ENCODE results near the gene KRTAP9-2.
"Not testable (repeated sequence)": the region's sequence is repeated elsewhere in the genome, so short reads cannot be mapped to it uniquely, and the experiment has no call there.

KRTAP9-2 gene

GRCh38 chr17:41237949-41238437, 11.5 kb downstream of the KRTAP9-2 start, which contains the start of gene KRTAP9-8:
Gene KRTAP9-8, plus strand, starts transcription at chr17:41237999. Its CDS starts 53 bp downstream, at chr17:41238052.
- DNase-seq = not testable (repeated sequence)

GRCh38 chr17:41246995-41247787, 20.7 kb downstream of the KRTAP9-2 start:
- not testable (repeated sequence) for DNase-seq

- DNase-seq = not testable (repeated sequence)
Observed at GRCh38 chr17:41249637-41250240, 23.3 kb downstream of the KRTAP9-2 start, which contains the start of gene KRTAP9-4. Gene KRTAP9-4, plus strand, starts transcription at chr17:41249687. Its CDS starts 34 bp downstream, at chr17:41249721.

- no peak for DNase-seq
Observed at GRCh38 chr17:41251261-41251660, 24.8 kb downstream of the KRTAP9-2 start.

GRCh38 chr17:41254861-41255260, 28.4 kb downstream of the KRTAP9-2 start:
- no peak for DNase-seq

- DNase-seq = not testable (repeated sequence)
Observed at GRCh38 chr17:41255381-41256290, 29.2 kb downstream of the KRTAP9-2 start, which contains the start of gene KRTAP9-9. Gene KRTAP9-9, plus strand, starts transcription at chr17:41255384.

- no peak for DNase-seq
Observed at GRCh38 chr17:41256291-41256685, 29.8 kb downstream of the KRTAP9-2 start.

GRCh38 chr17:41258406-41258805, 32.0 kb downstream of the KRTAP9-2 start:
- DNase-seq = no peak

GRCh38 chr17:41263212-41263611, 36.8 kb downstream of the KRTAP9-2 start:
- no peak for DNase-seq

- no peak for DNase-seq
Observed at GRCh38 chr17:41264599-41264998, 38.2 kb downstream of the KRTAP9-2 start.

GRCh38 chr17:41265078-41265477, 38.6 kb downstream of the KRTAP9-2 start, which contains the start of gene KRTAP9-6:
Gene KRTAP9-6, plus strand, starts transcription at chr17:41265378. Its CDS starts 0 bp downstream, at chr17:41265378.
- no peak for DNase-seq

GRCh38 chr17:41267711-41268110, 41.3 kb downstream of the KRTAP9-2 start:
- DNase-seq = no peak

- DNase-seq = not testable (repeated sequence)
Observed at GRCh38 chr17:41271323-41271722, 44.9 kb downstream of the KRTAP9-2 start.

- DNase-seq = no peak
Observed at GRCh38 chr17:41271858-41272257, 45.4 kb downstream of the KRTAP9-2 start.

- DNase-seq = not testable (repeated sequence)
Observed at GRCh38 chr17:41275648-41276190, 49.3 kb downstream of the KRTAP9-2 start, which contains the start of gene KRTAP9-7. Gene KRTAP9-7, plus strand, starts transcription at chr17:41275698. Its CDS starts 0 bp downstream, at chr17:41275698.
